IMR-90 (cell line): ENCODE measurements around the gene ZFYVE28. TPM values are rescaled to one million over a fixed set of nuclear protein-coding genes. Genes with fewer than 3 reads are reported as not detected.

Experiments
- ATAC-seq: fragments of 200-7000 bp; cut with Tn5 transposase; 2 replicates; pipeline ENCODE4 v1.9.1; 2020; ENCODE audit warnings: low read depth, mild to moderate bottlenecking, moderate library complexity
- BruUV-seq: library from RNA; stranded (reverse); fragments of 400-500 nt; replicated peaks from 2 replicates; lab custom pipeline; 2021; lab: Mats Ljungman, UMichigan
- CTCF ChIA-PET: fragments of 300-600 bp; formaldehyde crosslinking; extraction: SDS; loops from one replicate; lab custom pipeline; 2021; ENCODE audit warnings: antibody characterized with exemption; lab: Yijun Ruan, JAX
- POLR2A ChIA-PET: fragments of 300-600 bp; sonication (Branson Sonifier 250); formaldehyde crosslinking; loops from one replicate; lab custom pipeline; 2022; ENCODE audit warnings: antibody characterized with exemption; ENCODE audit not compliant: unreplicated experiment; lab: Charles Lee
- DNase-seq: peaks from one replicate; pipeline ENCODE4 v3.0.0; 2013
- H2AFZ ChIP-seq: replicated peaks from 2 replicates; pipeline ENCODE3; 2013; ENCODE audit warnings: low read length, mild to moderate bottlenecking; ENCODE audit not compliant: poor library complexity
- H2AK5ac ChIP-seq: 2 replicates; pipeline ENCODE4 v1.6.1; 2013; ENCODE audit warnings: low read depth, low read length, inconsistent platforms
- H2AK9ac ChIP-seq: replicated peaks from 2 replicates; pipeline ENCODE3; 2013; ENCODE audit warnings: mild to moderate bottlenecking, low read depth, low read length, moderate library complexity; ENCODE audit not compliant: poor library complexity
- H2BK120ac ChIP-seq: 2 replicates; pipeline ENCODE4 v1.6.1; 2013; ENCODE audit warnings: low read depth, low read length, inconsistent platforms
- H2BK15ac ChIP-seq: 3 replicates; pipeline ENCODE4 v1.6.1; 2013; ENCODE audit warnings: low read depth, low read length, inconsistent platforms
- H2BK20ac ChIP-seq: 2 replicates; pipeline ENCODE4 v1.6.1; 2013; ENCODE audit warnings: low read depth, mild to moderate bottlenecking, inconsistent platforms, low read length, moderate library complexity
- H2BK5ac ChIP-seq: 2 replicates; pipeline ENCODE4 v1.6.1; 2013; ENCODE audit warnings: mild to moderate bottlenecking, low read depth, low read length, inconsistent platforms; ENCODE audit not compliant: poor library complexity, severe bottlenecking
- H3K14ac ChIP-seq: replicated peaks from 2 replicates; pipeline ENCODE4 v1.6.1; 2013; ENCODE audit warnings: low read depth, low read length, inconsistent platforms
- H3K18ac ChIP-seq: 2 replicates; pipeline ENCODE4 v1.6.1; 2013; ENCODE audit warnings: low read depth, low read length, control low read depth
- H3K23ac ChIP-seq: 2 replicates; pipeline ENCODE4 v1.6.1; 2013; ENCODE audit warnings: low read depth, low read length, inconsistent platforms
- H3K27ac ChIP-seq: 2 replicates; pipeline ENCODE4 v1.5.1; 2013; ENCODE audit warnings: mild to moderate bottlenecking, control low read depth, low read length; ENCODE audit not compliant: insufficient read depth
- H3K27me3 ChIP-seq: 2 replicates; pipeline ENCODE4 v1.6.1; 2013; ENCODE audit warnings: low read length; ENCODE audit not compliant: control insufficient read depth, insufficient read depth
- H3K36me3 ChIP-seq: 2 replicates; pipeline ENCODE4 v1.6.1; 2013; ENCODE audit warnings: low read length, mixed read lengths; ENCODE audit not compliant: control insufficient read depth, insufficient read depth
- H3K4ac ChIP-seq: 2 replicates; pipeline ENCODE4 v1.6.1; 2013; ENCODE audit warnings: low read depth, low read length, inconsistent platforms
- H3K4me1 ChIP-seq: 2 replicates; pipeline ENCODE4 v1.6.1; 2013; ENCODE audit warnings: low read length, mixed read lengths; ENCODE audit not compliant: control insufficient read depth, insufficient read depth
- H3K4me2 ChIP-seq: 2 replicates; pipeline ENCODE4 v1.6.1; 2013; ENCODE audit warnings: low read depth, mild to moderate bottlenecking, control low read depth, low read length, moderate library complexity
- H3K4me3 ChIP-seq: 2 replicates; pipeline ENCODE4 v1.5.1; 2013; ENCODE audit warnings: low read depth, mild to moderate bottlenecking, control low read depth, low read length, moderate library complexity; ENCODE audit not compliant: insufficient read depth
- H3K56ac ChIP-seq: 2 replicates; pipeline ENCODE4 v1.6.1; 2013; ENCODE audit warnings: low read length, inconsistent platforms; ENCODE audit not compliant: insufficient read depth; ENCODE audit errors: extremely low read depth
- H3K79me1 ChIP-seq, 2 experiments: 2 replicates each; pipeline ENCODE4 v1.6.1; 2013; ENCODE audit warnings: low read length in 2 of 2, inconsistent platforms in 1 of 2, low read depth in 1 of 2
- H3K9ac ChIP-seq: 2 replicates; pipeline ENCODE4 v1.6.1; 2013; ENCODE audit warnings: low read depth, low read length, control low read depth
- H3K9me1 ChIP-seq: 2 replicates; pipeline ENCODE4 v1.6.1; 2013; ENCODE audit warnings: low read length, inconsistent platforms; ENCODE audit not compliant: insufficient read depth
- H3K9me3 ChIP-seq: 2 replicates; pipeline ENCODE4 v1.6.1; 2013; ENCODE audit warnings: low read length; ENCODE audit not compliant: control insufficient read depth, insufficient read depth
- H4K20me1 ChIP-seq: 2 replicates; pipeline ENCODE4 v1.6.1; 2013; ENCODE audit warnings: low read length, inconsistent platforms; ENCODE audit not compliant: insufficient read depth
- H4K5ac ChIP-seq: 2 replicates; pipeline ENCODE4 v1.6.1; 2013; ENCODE audit warnings: mild to moderate bottlenecking, low read depth, low read length, control low read depth
- H4K8ac ChIP-seq, 2 experiments: 2 replicates each; pipeline ENCODE4 v1.6.1; 2013; ENCODE audit warnings: low read depth in 2 of 2, low read length in 2 of 2, control low read depth in 1 of 2, inconsistent platforms in 1 of 2
- H4K91ac ChIP-seq: 2 replicates; pipeline ENCODE4 v1.6.1; 2013; ENCODE audit warnings: low read depth, low read length, inconsistent platforms; ENCODE audit not compliant: insufficient read depth
- BHLHE40 ChIP-seq: fragments of 150-350 bp; IDR thresholded peaks from 2 replicates; pipeline ENCODE4 v1.6.1; 2016; ENCODE audit warnings: mild to moderate bottlenecking, low read depth, low read length
- CHD1 ChIP-seq: IDR thresholded peaks from 2 replicates; pipeline ENCODE4 v1.6.1; 2012; ENCODE audit warnings: low read depth, low read length, improper control_type of control experiment
- FOS ChIP-seq: fragments of 150-350 bp; IDR thresholded peaks from 2 replicates; pipeline ENCODE4 v1.6.1; 2016; ENCODE audit warnings: low read depth, low read length
- MAFK ChIP-seq: IDR thresholded peaks from 2 replicates; pipeline ENCODE4 v1.6.1; 2012; ENCODE audit warnings: low read depth, low read length, improper control_type of control experiment
- MAZ ChIP-seq: IDR thresholded peaks from 2 replicates; pipeline ENCODE4 v1.6.1; 2012; ENCODE audit warnings: low read depth, mild to moderate bottlenecking, low read length, improper control_type of control experiment, moderate library complexity, borderline replicate concordance
- NFE2L2 ChIP-seq: fragments of 150-350 bp; IDR thresholded peaks from 2 replicates; pipeline ENCODE4 v1.6.1; 2016; ENCODE audit warnings: low read depth, mild to moderate bottlenecking, low read length
- RAD21 ChIP-seq: IDR thresholded peaks from 2 replicates; pipeline ENCODE4 v1.6.1; 2012; ENCODE audit warnings: low read length, improper control_type of control experiment
- RCOR1 ChIP-seq: IDR thresholded peaks from 2 replicates; pipeline ENCODE4 v1.6.1; 2012; ENCODE audit warnings: mild to moderate bottlenecking, low read length, improper control_type of control experiment; ENCODE audit not compliant: insufficient replicate concordance
- RFX5 ChIP-seq: IDR thresholded peaks from 2 replicates; pipeline ENCODE4 v1.8.0; 2012; ENCODE audit warnings: low read depth, mild to moderate bottlenecking, low read length, moderate library complexity
- SMC3 ChIP-seq: fragments of 150-350 bp; IDR thresholded peaks from 2 replicates; pipeline ENCODE4 v1.6.1; 2016; ENCODE audit warnings: low read depth, mild to moderate bottlenecking, antibody characterized with exemption, low read length, moderate library complexity
- WGBS, 2 experiments: methylation state at CpG; one replicate each; pipeline versions ENCODE4 v1.1.5 to v1.1.7; 2013; ENCODE audit warnings: missing lambda C conversion rate in 2 of 2; ENCODE audit not compliant: insufficient read length in 1 of 2; ENCODE audit errors: extremely low coverage in 2 of 2; 5-methylcytosine and 5-hydroxymethylcytosine counted together
- dilution Hi-C: fragments of 300-500 bp; cut with HindIII; formaldehyde crosslinking; loops from one replicate; pipeline ENCODE4 v1.14.3; 2018; ENCODE audit warnings: low sequenced_read_pairs; ENCODE audit not compliant: unreplicated experiment
- in situ Hi-C: fragments of 300-500 bp; cut with MboI; formaldehyde crosslinking; loops from 3 replicates; pipeline ENCODE4 v1.14.3; 2019; ENCODE audit warnings: low sequenced_read_pairs, inconsistent platforms, mixed read lengths
- intact Hi-C: fragments of 100-400 bp; cut with micrococcal nuclease; formaldehyde crosslinking; loops from 2 replicates; pipeline ENCODE4 v1.10.0; 2022
- polyA plus RNA-seq, 3 experiments: library from polyadenylated mRNA; depleted of rRNA; stranded (reverse); fragments of >200 nt; gene quantifications; 2 replicates each; pipeline ENCODE4 v1.2.3, GENCODE V29; 2012; ENCODE audit warnings: low replicate concordance in 1 of 3
- total RNA-seq: library from RNA; depleted of rRNA; stranded (reverse); fragments of >200 nt; gene quantifications from 2 replicates; pipeline ENCODE4 v1.2.3, GENCODE V29; 2012
- TF ChIP-seq, protein P1 (sequence below): conservative IDR thresholded peaks from 2 replicates; pipeline ENCODE4 v1.5.1; 2012; ENCODE audit warnings: mild to moderate bottlenecking, low read depth, low read length, improper control_type of control experiment
- TF ChIP-seq, protein P2 (sequence below): fragments of 150-350 bp; IDR thresholded peaks from 2 replicates; pipeline ENCODE4 v1.6.1; 2016; ENCODE audit warnings: low read depth, mild to moderate bottlenecking, low read length, moderate library complexity, borderline replicate concordance
- TF ChIP-seq, protein P3 (sequence below): fragments of 150-350 bp; IDR thresholded peaks from 2 replicates; pipeline ENCODE4 v1.6.1; 2017; ENCODE audit warnings: mild to moderate bottlenecking, antibody characterized with exemption, low read length, low read depth

Gene ZFYVE28
- total and polyA plus RNA-seq, 2 of the 4 experiments (the other 2 are of a cell fraction) = 0.36 to 1.2 TPM

DNA sequence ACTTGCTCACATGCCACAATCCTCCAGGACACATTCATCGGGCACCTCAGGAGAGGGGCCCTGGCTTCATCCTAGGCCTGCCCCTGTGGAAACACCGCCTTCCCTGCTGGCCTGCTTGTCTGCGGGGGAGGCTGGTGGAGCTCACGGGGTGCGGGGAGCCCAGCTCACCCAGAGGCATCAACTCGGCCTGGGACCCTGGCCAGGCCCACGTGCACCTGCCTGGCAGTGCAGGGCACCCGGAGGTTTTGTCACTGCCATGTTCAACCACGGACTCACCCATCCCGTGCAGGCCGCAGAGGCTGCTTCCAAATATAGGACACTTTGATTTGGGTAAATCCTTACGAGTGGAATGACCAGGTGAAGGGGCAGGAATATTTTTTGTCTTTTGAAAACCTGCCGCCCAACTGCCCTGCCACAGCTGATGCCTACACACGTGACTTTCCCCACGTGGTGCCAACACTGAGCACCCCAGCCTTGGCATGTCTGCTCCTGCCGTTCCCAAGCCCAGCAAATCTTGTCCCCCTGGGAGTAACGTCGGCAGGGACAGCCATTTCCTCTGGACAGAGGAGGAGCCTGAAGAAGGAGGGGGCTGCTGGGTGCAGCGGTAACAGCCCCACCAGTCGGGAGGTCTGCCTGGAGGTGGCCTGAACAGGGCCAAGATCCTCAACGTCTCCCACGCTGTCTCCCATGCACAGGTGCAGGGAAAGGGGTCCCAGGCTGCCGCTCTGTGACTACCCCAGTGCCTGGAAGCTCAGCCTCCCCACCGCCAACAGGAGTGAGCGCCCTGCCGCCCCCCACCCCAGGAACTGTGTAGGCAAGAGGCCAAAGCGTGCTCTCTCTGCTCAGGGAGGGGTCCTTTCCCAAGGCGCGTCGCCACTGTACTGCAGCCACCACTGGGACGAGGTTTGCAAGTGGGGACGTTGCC lies 165.0 kb downstream of the ZFYVE28 start:
- no peak for DNase-seq
- dilution Hi-C loops (no loop called here), intact Hi-C loops (no loop called here), in situ Hi-C loops (no loop called here)
- H2BK120ac ChIP-seq = no peak overlapping the region
- H3K4me3 ChIP-seq = no peak overlapping the region
- no peak overlapping the region for H2BK5ac ChIP-seq
- no peak overlapping the region for H2BK20ac ChIP-seq
- BruUV-seq = no TSS peak
- no peak overlapping the region for H3K4ac ChIP-seq
- no peak overlapping the region for H2BK15ac ChIP-seq
- peak overlapping the region; percentile 65 for H2AK9ac ChIP-seq
- no peak overlapping the region for H3K4me2 ChIP-seq
- ChIA-PET POLR2A (no interaction called here), CTCF (no interaction called here)
- 0 out of 2 replicates have a peak, but pooled peaks cover 3% of the 10 kb centered on the region for H3K9me1 ChIP-seq
- no peak overlapping the region for H4K91ac ChIP-seq
- 84% methylated on average over 20 of the region's 32 CpGs; no CpG with 5 or more reads in 1 of the 2 experiments for WGBS, 2 experiments
- TF ChIP-seq NFE2L2 (no peak), MAFK (no peak), SMC3 (no peak), CHD1 (no peak), RCOR1 (no peak), RAD21 (no peak), MAZ (no peak), FOS (no peak), BHLHE40 (no peak), RFX5 (no peak)
- TF ChIP-seq, protein P1, sequence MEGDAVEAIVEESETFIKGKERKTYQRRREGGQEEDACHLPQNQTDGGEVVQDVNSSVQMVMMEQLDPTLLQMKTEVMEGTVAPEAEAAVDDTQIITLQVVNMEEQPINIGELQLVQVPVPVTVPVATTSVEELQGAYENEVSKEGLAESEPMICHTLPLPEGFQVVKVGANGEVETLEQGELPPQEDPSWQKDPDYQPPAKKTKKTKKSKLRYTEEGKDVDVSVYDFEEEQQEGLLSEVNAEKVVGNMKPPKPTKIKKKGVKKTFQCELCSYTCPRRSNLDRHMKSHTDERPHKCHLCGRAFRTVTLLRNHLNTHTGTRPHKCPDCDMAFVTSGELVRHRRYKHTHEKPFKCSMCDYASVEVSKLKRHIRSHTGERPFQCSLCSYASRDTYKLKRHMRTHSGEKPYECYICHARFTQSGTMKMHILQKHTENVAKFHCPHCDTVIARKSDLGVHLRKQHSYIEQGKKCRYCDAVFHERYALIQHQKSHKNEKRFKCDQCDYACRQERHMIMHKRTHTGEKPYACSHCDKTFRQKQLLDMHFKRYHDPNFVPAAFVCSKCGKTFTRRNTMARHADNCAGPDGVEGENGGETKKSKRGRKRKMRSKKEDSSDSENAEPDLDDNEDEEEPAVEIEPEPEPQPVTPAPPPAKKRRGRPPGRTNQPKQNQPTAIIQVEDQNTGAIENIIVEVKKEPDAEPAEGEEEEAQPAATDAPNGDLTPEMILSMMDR = no peak
- TF ChIP-seq, protein P2, sequence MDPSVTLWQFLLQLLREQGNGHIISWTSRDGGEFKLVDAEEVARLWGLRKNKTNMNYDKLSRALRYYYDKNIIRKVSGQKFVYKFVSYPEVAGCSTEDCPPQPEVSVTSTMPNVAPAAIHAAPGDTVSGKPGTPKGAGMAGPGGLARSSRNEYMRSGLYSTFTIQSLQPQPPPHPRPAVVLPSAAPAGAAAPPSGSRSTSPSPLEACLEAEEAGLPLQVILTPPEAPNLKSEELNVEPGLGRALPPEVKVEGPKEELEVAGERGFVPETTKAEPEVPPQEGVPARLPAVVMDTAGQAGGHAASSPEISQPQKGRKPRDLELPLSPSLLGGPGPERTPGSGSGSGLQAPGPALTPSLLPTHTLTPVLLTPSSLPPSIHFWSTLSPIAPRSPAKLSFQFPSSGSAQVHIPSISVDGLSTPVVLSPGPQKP = no peak
- TF ChIP-seq, protein P3, sequence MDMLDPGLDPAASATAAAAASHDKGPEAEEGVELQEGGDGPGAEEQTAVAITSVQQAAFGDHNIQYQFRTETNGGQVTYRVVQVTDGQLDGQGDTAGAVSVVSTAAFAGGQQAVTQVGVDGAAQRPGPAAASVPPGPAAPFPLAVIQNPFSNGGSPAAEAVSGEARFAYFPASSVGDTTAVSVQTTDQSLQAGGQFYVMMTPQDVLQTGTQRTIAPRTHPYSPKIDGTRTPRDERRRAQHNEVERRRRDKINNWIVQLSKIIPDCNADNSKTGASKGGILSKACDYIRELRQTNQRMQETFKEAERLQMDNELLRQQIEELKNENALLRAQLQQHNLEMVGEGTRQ = no peak
- H3K36me3 ChIP-seq = peaks cover 75% of the 10 kb centered on the region
- H2AK5ac ChIP-seq = no peak overlapping the region
- no peak overlapping the region for H3K27ac ChIP-seq
- no peak overlapping the region for H4K8ac ChIP-seq
- no peak overlapping the region for H3K18ac ChIP-seq
- no peak for ATAC-seq
- no peaks in the 10 kb centered on the region for H3K9me3 ChIP-seq
- peaks cover 1% of the 10 kb centered on the region; the same call in 1 of the 2 replicates for H3K4me1 ChIP-seq
- no peak overlapping the region for H3K14ac ChIP-seq
- no peak overlapping the region for H2AFZ ChIP-seq
- H3K56ac ChIP-seq = no peak overlapping the region
- no peak overlapping the region for H3K23ac ChIP-seq
- no peak overlapping the region for H4K5ac ChIP-seq
- H3K27me3 ChIP-seq = no peaks in the 10 kb centered on the region
- H3K79me1 ChIP-seq = peaks cover 17 to 44% of the 10 kb centered on the region in 2 experiments
- peaks cover 65% of the 10 kb centered on the region for H4K20me1 ChIP-seq
- no peak overlapping the region for H3K9ac ChIP-seq
